H9 (cell line): ENCODE data around the gene IL12RB1. TPM values are rescaled to one million over a fixed set of nuclear protein-coding genes. Genes with fewer than 3 reads are reported as not detected.

Source experiments
- DNase-seq: peaks from one replicate; pipeline ENCODE4 v3.0.0-alpha.2; 2017
- H2AFZ ChIP-seq: one replicate; pipeline ENCODE4 v1.6.1; 2013; ENCODE audit warnings: mild to moderate bottlenecking, low read length, control low read depth, moderate library complexity
- H2AK5ac ChIP-seq: 2 replicates; pipeline ENCODE4 v1.6.1; 2013; ENCODE audit warnings: low read length, control low read depth, mixed read lengths; ENCODE audit not compliant: insufficient read length
- H2BK120ac ChIP-seq: one replicate; pipeline ENCODE4 v1.6.1; 2013; ENCODE audit warnings: low read depth, mild to moderate bottlenecking, low read length, control low read depth, inconsistent platforms; ENCODE audit not compliant: poor library complexity, severe bottlenecking
- H2BK12ac ChIP-seq: 2 replicates; pipeline ENCODE4 v1.6.1; 2013; ENCODE audit warnings: low read length, control low read depth, mixed read lengths, low read depth; ENCODE audit not compliant: insufficient read length
- H2BK15ac ChIP-seq: 2 replicates; pipeline ENCODE4 v1.6.1; 2013; ENCODE audit warnings: low read depth, low read length, control low read depth
- H2BK20ac ChIP-seq: one replicate; pipeline ENCODE4 v1.6.1; 2013; ENCODE audit warnings: low read depth, mild to moderate bottlenecking, low read length, control low read depth, inconsistent platforms; ENCODE audit not compliant: poor library complexity, severe bottlenecking
- H2BK5ac ChIP-seq: 2 replicates; pipeline ENCODE4 v1.6.1; 2013; ENCODE audit warnings: low read length, control low read depth, mixed read lengths; ENCODE audit not compliant: insufficient read length
- H3K14ac ChIP-seq: 2 replicates; pipeline ENCODE4 v1.6.1; 2013; ENCODE audit warnings: low read length, control low read depth; ENCODE audit not compliant: insufficient read depth
- H3K18ac ChIP-seq: 2 replicates; pipeline ENCODE4 v1.6.1; 2013; ENCODE audit warnings: low read depth, mild to moderate bottlenecking, mixed read lengths, low read length, control low read depth; ENCODE audit not compliant: insufficient read length
- H3K23ac ChIP-seq: 2 replicates; pipeline ENCODE4 v1.6.1; 2013; ENCODE audit warnings: low read length, control low read depth, mixed read lengths, low read depth; ENCODE audit not compliant: insufficient read length
- H3K23me2 ChIP-seq: 2 replicates; pipeline ENCODE4 v1.6.1; 2013; ENCODE audit warnings: low read depth, mild to moderate bottlenecking, mixed read lengths, low read length, control low read depth; ENCODE audit not compliant: insufficient read length, poor library complexity, severe bottlenecking
- H3K27ac ChIP-seq: 2 replicates; pipeline ENCODE4 v1.5.1; 2013; ENCODE audit warnings: low read length, control low read depth, mixed read lengths, low read depth; ENCODE audit not compliant: insufficient read length
- H3K27me3 ChIP-seq: 2 replicates; pipeline ENCODE4 v1.6.1; 2013; ENCODE audit warnings: low read length, control low read depth, inconsistent platforms; ENCODE audit not compliant: insufficient read depth
- H3K4ac ChIP-seq: 2 replicates; pipeline ENCODE4 v1.6.1; 2013; ENCODE audit warnings: low read depth, mild to moderate bottlenecking, control low read depth, inconsistent platforms, low read length, moderate library complexity
- H3K4me1 ChIP-seq: 2 replicates; pipeline ENCODE4 v1.6.1; 2013; ENCODE audit warnings: low read length, control low read depth, inconsistent platforms; ENCODE audit not compliant: insufficient read depth
- H3K4me2 ChIP-seq: 2 replicates; pipeline ENCODE4 v1.6.1; 2013; ENCODE audit warnings: low read length, control low read depth, mixed read lengths; ENCODE audit not compliant: insufficient read length, insufficient read depth
- H3K56ac ChIP-seq: 2 replicates; pipeline ENCODE4 v1.6.1; 2013; ENCODE audit warnings: low read depth, mild to moderate bottlenecking, mixed read lengths, low read length, control low read depth; ENCODE audit not compliant: insufficient read length
- H3K79me1 ChIP-seq: 2 replicates; pipeline ENCODE4 v1.6.1; 2013; ENCODE audit warnings: low read depth, mild to moderate bottlenecking, moderate library complexity, low read length, control low read depth, inconsistent platforms; ENCODE audit not compliant: insufficient read depth, poor library complexity, severe bottlenecking
- H3K79me2 ChIP-seq: 2 replicates; pipeline ENCODE4 v1.6.1; 2013; ENCODE audit warnings: low read length, control low read depth, inconsistent platforms; ENCODE audit not compliant: insufficient read depth
- H3K9ac ChIP-seq: 2 replicates; pipeline ENCODE4 v1.6.1; 2013; ENCODE audit warnings: low read length, control low read depth, mixed read lengths; ENCODE audit not compliant: insufficient read length; ENCODE audit errors: extremely low read depth
- H3K9me3 ChIP-seq: one replicate; pipeline ENCODE4 v1.6.1; 2013; ENCODE audit warnings: low read depth, low read length, inconsistent platforms; ENCODE audit not compliant: control insufficient read depth
- H3T11ph ChIP-seq: one replicate; pipeline ENCODE4 v1.6.1; 2013; ENCODE audit warnings: mild to moderate bottlenecking, low read length, control low read depth, inconsistent platforms
- H4K20me1 ChIP-seq: one replicate; pipeline ENCODE4 v1.6.1; 2013; ENCODE audit not compliant: control insufficient read depth, insufficient read length, insufficient read depth
- H4K5ac ChIP-seq: 2 replicates; pipeline ENCODE4 v1.6.1; 2013; ENCODE audit warnings: low read depth, mild to moderate bottlenecking, mixed read lengths, low read length, control low read depth; ENCODE audit not compliant: insufficient read length
- H4K8ac ChIP-seq: replicated peaks from 2 replicates; pipeline ENCODE4 v1.6.1; 2013; ENCODE audit warnings: low read length, control low read depth, mixed read lengths, low read depth; ENCODE audit not compliant: insufficient read length
- H4K91ac ChIP-seq: 2 replicates; pipeline ENCODE4 v1.6.1; 2013; ENCODE audit warnings: low read depth, mild to moderate bottlenecking, moderate library complexity, mixed read lengths, low read length, control low read depth; ENCODE audit not compliant: insufficient read length
- H3K27ac Mint-ChIP-seq, 3 experiments: 2 replicates in 2 of 3; 3 replicates in 1 of 3; pipeline ENCODE4 v1.8.0; 2020 to 2021; ENCODE audit warnings: mixed read lengths in 3 of 3, mild to moderate bottlenecking in 1 of 3, moderate library complexity in 1 of 3
- H3K27me3 Mint-ChIP-seq: 2 replicates; pipeline ENCODE4 v1.8.0; 2021; ENCODE audit warnings: low read depth, mild to moderate bottlenecking, moderate library complexity, mixed read lengths
- H3K36me3 Mint-ChIP-seq, 3 experiments: 2 replicates in 2 of 3; 3 replicates in 1 of 3; pipeline ENCODE4 v1.8.0; 2020 to 2021; ENCODE audit warnings: low read depth in 3 of 3, mixed read lengths in 3 of 3; ENCODE audit not compliant: insufficient read depth in 1 of 3
- H3K4me1 Mint-ChIP-seq, 2 experiments: 2 replicates each; pipeline ENCODE4 v1.8.0; 2020; ENCODE audit warnings: mixed read lengths in 2 of 2
- H3K4me3 Mint-ChIP-seq, 2 experiments: 2 replicates in 1 of 2; 3 replicates in 1 of 2; pipeline ENCODE4 v1.8.0; 2020 to 2021; ENCODE audit warnings: mild to moderate bottlenecking in 2 of 2, mixed read lengths in 2 of 2, moderate library complexity in 1 of 2
- H3K9me3 Mint-ChIP-seq, 2 experiments: 2 replicates in 1 of 2; 3 replicates in 1 of 2; pipeline ENCODE4 v1.8.0; 2020; ENCODE audit warnings: mild to moderate bottlenecking in 2 of 2, mixed read lengths in 2 of 2, moderate library complexity in 1 of 2
- WGBS: extraction: QIAGEN DNeasy Blood & Tissue Kit; methylation state at CpG from one replicate; pipeline ENCODE4 v1.1.7; 2013; ENCODE audit warnings: missing lambda C conversion rate, low lambda C conversion rate, mixed read lengths; ENCODE audit not compliant: insufficient read length; ENCODE audit errors: extremely low coverage; 5-methylcytosine and 5-hydroxymethylcytosine counted together
- total RNA-seq: library from RNA; stranded (reverse); gene quantifications from 2 replicates; pipeline ENCODE4 v1.2.1, GENCODE V29; 2021
- TF ChIP-seq, protein P1 (sequence below): fragments of 200-600 bp; sonication (generic); conservative IDR thresholded peaks from 3 replicates; pipeline ENCODE4 v1.8.0; 2021; ENCODE audit warnings: antibody characterized with exemption, mild to moderate bottlenecking

Gene IL12RB1
- total RNA-seq, 1 experiment from 2014 or later = not detected

DNA sequence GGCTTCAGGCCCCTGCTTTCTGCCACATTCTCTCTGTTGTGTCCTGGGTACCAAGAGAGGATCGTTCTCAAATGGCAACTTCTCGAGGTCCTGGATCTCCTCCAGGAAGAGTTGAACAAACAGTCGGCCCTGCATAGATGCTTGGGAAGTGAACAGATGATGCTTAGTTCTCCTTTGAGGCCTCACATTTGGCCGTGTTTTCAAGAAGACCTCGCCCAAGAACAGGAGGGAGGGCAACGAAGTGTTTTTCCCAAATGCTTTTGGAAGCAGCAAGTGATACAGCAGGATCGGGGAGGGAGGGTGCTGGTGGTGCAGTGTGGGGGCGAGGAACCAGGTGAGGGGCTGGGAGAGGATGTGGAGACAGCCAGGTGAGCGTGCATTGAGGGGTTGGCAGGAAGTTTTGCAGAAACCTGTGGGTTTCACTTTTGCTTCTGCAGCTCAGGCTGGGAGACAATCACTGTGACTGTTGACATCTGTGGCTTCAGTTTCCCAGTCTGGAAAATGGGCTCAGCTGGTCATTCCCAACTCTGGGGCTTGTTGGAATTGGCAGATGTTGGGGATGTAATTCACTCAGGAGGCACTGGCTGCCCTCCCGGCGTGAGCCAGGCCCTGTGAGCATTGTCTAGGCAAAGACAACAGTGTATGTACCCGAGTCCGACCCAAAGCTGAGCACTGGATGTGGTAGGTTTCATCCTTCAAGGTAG is 32.4 kb upstream of the IL12RB1 start:
- H3K4me2 ChIP-seq = no peak overlapping the region
- no peak overlapping the region for H2BK15ac ChIP-seq
- H3K14ac ChIP-seq = no peak overlapping the region; the same call in 1 of the 2 replicates
- no peak overlapping the region for H4K91ac ChIP-seq
- no peak for DNase-seq
- no peak overlapping the region for H2AFZ ChIP-seq
- Mint-ChIP-seq H3K4me3 (peak overlapping the region; percentile 77 to 88), H3K36me3 (peaks cover 2 to 9% (median 7%) of the 10 kb centered on the region in 3 experiments; a peak in 6 of 7 replicates), H3K4me1 (peaks cover 24 to 29% of the 10 kb centered on the region in 2 experiments), H3K27ac (no peak overlapping the region), H3K27me3 (peaks cover 4% of the 10 kb centered on the region; the same call in 1 of the 2 replicates), H3K9me3 (no peaks in the 10 kb centered on the region; a peak in 1 of 5 replicates)
- H2BK5ac ChIP-seq = no peak overlapping the region
- TF ChIP-seq, protein P1, sequence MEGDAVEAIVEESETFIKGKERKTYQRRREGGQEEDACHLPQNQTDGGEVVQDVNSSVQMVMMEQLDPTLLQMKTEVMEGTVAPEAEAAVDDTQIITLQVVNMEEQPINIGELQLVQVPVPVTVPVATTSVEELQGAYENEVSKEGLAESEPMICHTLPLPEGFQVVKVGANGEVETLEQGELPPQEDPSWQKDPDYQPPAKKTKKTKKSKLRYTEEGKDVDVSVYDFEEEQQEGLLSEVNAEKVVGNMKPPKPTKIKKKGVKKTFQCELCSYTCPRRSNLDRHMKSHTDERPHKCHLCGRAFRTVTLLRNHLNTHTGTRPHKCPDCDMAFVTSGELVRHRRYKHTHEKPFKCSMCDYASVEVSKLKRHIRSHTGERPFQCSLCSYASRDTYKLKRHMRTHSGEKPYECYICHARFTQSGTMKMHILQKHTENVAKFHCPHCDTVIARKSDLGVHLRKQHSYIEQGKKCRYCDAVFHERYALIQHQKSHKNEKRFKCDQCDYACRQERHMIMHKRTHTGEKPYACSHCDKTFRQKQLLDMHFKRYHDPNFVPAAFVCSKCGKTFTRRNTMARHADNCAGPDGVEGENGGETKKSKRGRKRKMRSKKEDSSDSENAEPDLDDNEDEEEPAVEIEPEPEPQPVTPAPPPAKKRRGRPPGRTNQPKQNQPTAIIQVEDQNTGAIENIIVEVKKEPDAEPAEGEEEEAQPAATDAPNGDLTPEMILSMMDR = no peak
- no peak overlapping the region for H2AK5ac ChIP-seq
- H3K79me1 ChIP-seq = no peaks in the 10 kb centered on the region
- no CpG with 5 or more reads among the region's 13 CpGs for WGBS
- H2BK120ac ChIP-seq = no peak overlapping the region
- no peaks in the 10 kb centered on the region for H3K79me2 ChIP-seq
- no peak overlapping the region for H3K4ac ChIP-seq
- peaks cover 4% of the 10 kb centered on the region for H4K20me1 ChIP-seq
- no peak overlapping the region for H3K56ac ChIP-seq
- H3K23me2 ChIP-seq = peaks cover 3% of the 10 kb centered on the region
- H4K8ac ChIP-seq = no peak overlapping the region
- H3K9me3 ChIP-seq = no peaks in the 10 kb centered on the region
- H2BK20ac ChIP-seq = no peak overlapping the region
- no peak overlapping the region for H2BK12ac ChIP-seq
- H3K18ac ChIP-seq = no peak overlapping the region
- H3K27ac ChIP-seq = no peak overlapping the region
- H3K27me3 ChIP-seq = no peaks in the 10 kb centered on the region
- H4K5ac ChIP-seq = no peak overlapping the region
- no peak overlapping the region for H3T11ph ChIP-seq
- no peaks in the 10 kb centered on the region; the same call in 1 of the 2 replicates for H3K4me1 ChIP-seq
- no peak overlapping the region for H3K23ac ChIP-seq
- no peak overlapping the region for H3K9ac ChIP-seq
